Endothelial cell of umbilical vein (primary cell): ENCODE measurements around the gene DENND1A. TPM values are rescaled to one million over a fixed set of nuclear protein-coding genes. Genes with fewer than 3 reads are reported as not detected.

Experiments used
- BruUV-seq: library from RNA; stranded (reverse); fragments of 400-500 nt; replicated peaks from 2 replicates; lab custom pipeline; 2021; lab: Mats Ljungman, UMichigan
- CTCF ChIA-PET: fragments of 300-600, 350-600 bp; sonication (Branson Sonifier 250); formaldehyde crosslinking; loops from one replicate; lab custom pipeline; 2021; ENCODE audit warnings: antibody characterized with exemption, inconsistent platforms; lab: Charles Lee
- POLR2A ChIA-PET: fragments of 300-600, 350-600 bp; sonication (Branson Sonifier 250); formaldehyde crosslinking; loops from one replicate; lab custom pipeline; 2021; ENCODE audit warnings: antibody characterized with exemption, inconsistent platforms; lab: Charles Lee
- DNase-seq: peaks from one replicate; pipeline ENCODE4 v3.0.0-alpha.2; 2011; ENCODE audit warnings: low read depth, low spot score
- FAIRE-seq: peaks from 2 replicates; lab custom pipeline; 2011; peaks lifted over from hg19 to GRCh38; lab: Jason Lieb, UNC
- H2AFZ ChIP-seq: 2 replicates; pipeline ENCODE4 v1.6.0; 2012; ENCODE audit warnings: low read depth, low read length, control low read depth, inconsistent platforms
- H3K27ac ChIP-seq: 2 replicates; pipeline ENCODE4 v1.5.1; 2011; ENCODE audit warnings: low read depth, mild to moderate bottlenecking, control low read depth, low read length, moderate library complexity; ENCODE audit not compliant: insufficient read depth
- H3K27me3 ChIP-seq, 2 experiments: 2 replicates each; pipeline versions ENCODE4 v1.6.0 to v1.6.1; 2011; ENCODE audit warnings: low read length in 2 of 2, mixed read lengths in 1 of 2; ENCODE audit not compliant: control insufficient read depth in 2 of 2, insufficient read depth in 2 of 2
- H3K36me3 ChIP-seq, 2 experiments: 2 replicates in 1 of 2; 3 replicates in 1 of 2; pipeline ENCODE4 v1.5.1; 2011; ENCODE audit warnings: low read length in 2 of 2, mild to moderate bottlenecking in 1 of 2, moderate library complexity in 1 of 2; ENCODE audit not compliant: control insufficient read depth in 2 of 2, insufficient read depth in 2 of 2; ENCODE audit errors: extremely low read depth in 1 of 2
- H3K4me1 ChIP-seq: 3 replicates; pipeline ENCODE4 v1.5.1; 2011; ENCODE audit warnings: mild to moderate bottlenecking, low read length; ENCODE audit not compliant: control insufficient read depth, insufficient read depth; ENCODE audit errors: extremely low read depth
- H3K4me2 ChIP-seq: 2 replicates; pipeline ENCODE4 v1.6.1; 2011; ENCODE audit warnings: low read length, control low read depth, mixed read lengths; ENCODE audit not compliant: insufficient read depth
- H3K4me3 ChIP-seq, 3 experiments: fragments of 200-600 bp in 1 of 3; sonication (generic), shearing (Covaris generic) in 1 of 3; replicated peaks in 1 of 3; 2 replicates each; pipeline ENCODE4 v1.5.1; 2011 to 2016; ENCODE audit warnings: control low read depth in 3 of 3, low read length in 3 of 3, mild to moderate bottlenecking in 2 of 3, inconsistent platforms in 1 of 3, low read depth in 1 of 3, moderate library complexity in 1 of 3; ENCODE audit not compliant: insufficient read depth in 1 of 3
- H3K79me2 ChIP-seq: 2 replicates; pipeline ENCODE4 v1.6.0; 2012; ENCODE audit warnings: low read length, inconsistent platforms; ENCODE audit not compliant: control insufficient read depth, insufficient read depth
- H3K9ac ChIP-seq: replicated peaks from 2 replicates; pipeline ENCODE3; 2011; ENCODE audit warnings: low read length, control low read depth; ENCODE audit not compliant: insufficient read depth; ENCODE audit errors: extremely low read depth
- H3K9me1 ChIP-seq: replicated peaks from 3 replicates; pipeline ENCODE4 v1.6.0; 2011; ENCODE audit warnings: mild to moderate bottlenecking, low read length; ENCODE audit not compliant: control insufficient read depth, insufficient read depth; ENCODE audit errors: extremely low read depth
- H3K9me3 ChIP-seq: replicated peaks from 2 replicates; pipeline ENCODE4 v1.5.1; 2012; ENCODE audit warnings: low read length, inconsistent platforms; ENCODE audit not compliant: control insufficient read depth, insufficient read depth
- H4K20me1 ChIP-seq: replicated peaks from 2 replicates; pipeline ENCODE3; 2011; ENCODE audit warnings: mild to moderate bottlenecking, low read length; ENCODE audit not compliant: control insufficient read depth, insufficient read depth; ENCODE audit errors: extremely low read depth
- EZH2 ChIP-seq: IDR thresholded peaks from 2 replicates; pipeline ENCODE4 v1.6.1; 2012; ENCODE audit warnings: borderline replicate concordance, low read depth, mild to moderate bottlenecking, moderate library complexity, low read length, inconsistent platforms; ENCODE audit not compliant: severe bottlenecking
- FOS ChIP-seq: IDR thresholded peaks from 2 replicates; pipeline ENCODE4 v1.6.1; 2011; ENCODE audit warnings: mild to moderate bottlenecking, low read length, moderate library complexity, borderline replicate concordance; ENCODE audit not compliant: insufficient read depth
- JUN ChIP-seq: IDR thresholded peaks from 2 replicates; pipeline ENCODE4 v1.6.1; 2011; ENCODE audit warnings: borderline replicate concordance, low read depth; ENCODE audit not compliant: insufficient read length, insufficient read depth
- POLR2A ChIP-seq: IDR thresholded peaks from 2 replicates; pipeline ENCODE4 v1.6.1; 2012; ENCODE audit warnings: low read depth, mild to moderate bottlenecking, control low read depth, low read length
- POLR2AphosphoS5 ChIP-seq: IDR thresholded peaks from 2 replicates; pipeline ENCODE4 v1.6.1; 2012; ENCODE audit warnings: low read depth, mild to moderate bottlenecking, control low read depth, low read length, moderate library complexity; ENCODE audit not compliant: insufficient read depth
- dilution Hi-C: fragments of 300-500 bp; cut with MboI; formaldehyde crosslinking; loops from one replicate; pipeline ENCODE4 v1.15.0; 2019; ENCODE audit warnings: low sequenced_read_pairs; ENCODE audit not compliant: extremely low pct_ligation_motif_present
- intact Hi-C: fragments of 100-400 bp; cut with micrococcal nuclease; formaldehyde crosslinking; loops from one replicate; pipeline ENCODE4 v1.10.0; 2022
- polyA plus RNA-seq, 4 experiments: library from polyadenylated mRNA; depleted of rRNA in 3 of 4; stranded (reverse) in 3 of 4; unstranded in 1 of 4; fragments of >200 nt; gene quantifications; 2 replicates each; pipeline versions ENCODE4 v1.2.1 to v1.2.3, GENCODE V29; 2011 to 2012; ENCODE audit warnings: missing spikeins in 1 of 4
- total RNA-seq: library from RNA; stranded (reverse); gene quantifications from 2 replicates; pipeline ENCODE4 v1.2.3, GENCODE V29; 2021
- TF ChIP-seq, protein P1 (sequence below): IDR thresholded peaks from 2 replicates; pipeline ENCODE4 v1.6.1; 2011; ENCODE audit not compliant: insufficient read depth, insufficient read length
- TF ChIP-seq, protein P2 (sequence below), 2 donors: IDR thresholded peaks; 1 replicate in 1 of 2; 2 replicates in 1 of 2; pipeline ENCODE4 v1.5.1; 2011; ENCODE audit warnings: low read length in 2 of 2, mild to moderate bottlenecking in 2 of 2, moderate library complexity in 2 of 2, control low read depth in 1 of 2, inconsistent platforms in 1 of 2, low read depth in 1 of 2; ENCODE audit not compliant: insufficient read depth in 1 of 2; ENCODE audit errors: extremely low read depth in 1 of 2

Gene DENND1A
- total and polyA plus RNA-seq, 2 donors (not counting 3 experiments of a cell fraction or from before 2014, with no cell fraction given): 18.5 to 24.5 TPM

DNA sequence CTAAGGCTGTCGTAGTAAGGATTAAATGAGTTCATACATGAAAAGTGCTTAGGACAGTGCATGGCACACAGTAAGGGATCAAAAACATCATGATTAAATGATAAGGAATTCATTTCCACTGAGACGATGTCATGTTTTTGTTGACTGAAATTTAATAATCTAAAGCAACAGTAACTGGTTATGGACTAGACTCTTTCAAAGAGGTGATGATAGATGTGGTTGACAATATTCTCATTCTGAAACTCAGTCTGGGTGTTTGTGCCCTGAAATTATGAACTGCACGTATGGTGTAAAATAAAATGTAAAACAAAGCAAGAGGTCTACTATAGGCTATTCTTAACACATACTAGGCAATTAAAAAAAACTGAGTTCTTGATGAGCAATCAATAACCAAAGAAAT lies 280.0 kb downstream of the DENND1A start:
- BruUV-seq: no TSS peak
- DNase-seq (no peak), FAIRE-seq (no peak)
- no peaks in the 10 kb centered on the region for H3K4me1 ChIP-seq
- H3K27ac ChIP-seq: no peak overlapping the region
- no peak overlapping the region for H3K4me2 ChIP-seq
- ChIA-PET POLR2A (no interaction called here), CTCF (interaction anchor here (0.6 kb wide), 1 partner anchor 10 kb away, joined by 4 read pairs; no protein-coding TSS in a partner anchor)
- dilution Hi-C loops: no loop called here
- no peaks in the 10 kb centered on the region for H3K27me3 ChIP-seq
- H3K9me1 ChIP-seq: no peaks in the 10 kb centered on the region
- H3K79me2 ChIP-seq: no peaks in the 10 kb centered on the region
- H3K9me3 ChIP-seq: no peaks in the 10 kb centered on the region
- intact Hi-C loops: no loop called here
- H2AFZ ChIP-seq: no peak overlapping the region
- no peaks in the 10 kb centered on the region for H3K36me3 ChIP-seq
- TF ChIP-seq POLR2AphosphoS5: no peak
- TF ChIP-seq JUN: no peak
- TF ChIP-seq, protein P1, sequence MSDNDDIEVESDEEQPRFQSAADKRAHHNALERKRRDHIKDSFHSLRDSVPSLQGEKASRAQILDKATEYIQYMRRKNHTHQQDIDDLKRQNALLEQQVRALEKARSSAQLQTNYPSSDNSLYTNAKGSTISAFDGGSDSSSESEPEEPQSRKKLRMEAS: no peak
- TF ChIP-seq EZH2: no peak
- TF ChIP-seq, protein P2, sequence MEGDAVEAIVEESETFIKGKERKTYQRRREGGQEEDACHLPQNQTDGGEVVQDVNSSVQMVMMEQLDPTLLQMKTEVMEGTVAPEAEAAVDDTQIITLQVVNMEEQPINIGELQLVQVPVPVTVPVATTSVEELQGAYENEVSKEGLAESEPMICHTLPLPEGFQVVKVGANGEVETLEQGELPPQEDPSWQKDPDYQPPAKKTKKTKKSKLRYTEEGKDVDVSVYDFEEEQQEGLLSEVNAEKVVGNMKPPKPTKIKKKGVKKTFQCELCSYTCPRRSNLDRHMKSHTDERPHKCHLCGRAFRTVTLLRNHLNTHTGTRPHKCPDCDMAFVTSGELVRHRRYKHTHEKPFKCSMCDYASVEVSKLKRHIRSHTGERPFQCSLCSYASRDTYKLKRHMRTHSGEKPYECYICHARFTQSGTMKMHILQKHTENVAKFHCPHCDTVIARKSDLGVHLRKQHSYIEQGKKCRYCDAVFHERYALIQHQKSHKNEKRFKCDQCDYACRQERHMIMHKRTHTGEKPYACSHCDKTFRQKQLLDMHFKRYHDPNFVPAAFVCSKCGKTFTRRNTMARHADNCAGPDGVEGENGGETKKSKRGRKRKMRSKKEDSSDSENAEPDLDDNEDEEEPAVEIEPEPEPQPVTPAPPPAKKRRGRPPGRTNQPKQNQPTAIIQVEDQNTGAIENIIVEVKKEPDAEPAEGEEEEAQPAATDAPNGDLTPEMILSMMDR (IDR thresholded peaks at IDR 0.05; ENCODE audit: extremely low read depth in 1 of 2, insufficient read depth in 1 of 2, low read depth in 1 of 2, low read length in 2 of 2): no peak
- no peak for TF ChIP-seq FOS
- TF ChIP-seq POLR2A: no peak
- no peak overlapping the region for H3K4me3 ChIP-seq
- H4K20me1 ChIP-seq: no peaks in the 10 kb centered on the region
- H3K9ac ChIP-seq: no peak overlapping the region
